Endothelial cell of umbilical vein (primary cell): Measurements from ENCODE around the gene RPS5.

ENCODE experiments used
- EZH2 ChIP-seq: IDR thresholded peaks from 2 replicates; pipeline ENCODE4 v1.6.1; 2012; ENCODE audit warnings: borderline replicate concordance, low read depth, mild to moderate bottlenecking, moderate library complexity, low read length, inconsistent platforms; ENCODE audit not compliant: severe bottlenecking
- GATA2 ChIP-seq: IDR thresholded peaks from 2 replicates; pipeline ENCODE4 v1.7.0; 2011; ENCODE audit warnings: low read depth, mild to moderate bottlenecking, moderate library complexity, mixed read lengths, low read length; ENCODE audit not compliant: insufficient read length, insufficient read depth
- JUN ChIP-seq: IDR thresholded peaks from 2 replicates; pipeline ENCODE4 v1.6.1; 2011; ENCODE audit warnings: borderline replicate concordance, low read depth; ENCODE audit not compliant: insufficient read length, insufficient read depth
- POLR2A ChIP-seq: IDR thresholded peaks from 2 replicates; pipeline ENCODE4 v1.6.1; 2012; ENCODE audit warnings: low read depth, mild to moderate bottlenecking, control low read depth, low read length
- POLR2AphosphoS5 ChIP-seq: IDR thresholded peaks from 2 replicates; pipeline ENCODE4 v1.6.1; 2012; ENCODE audit warnings: low read depth, mild to moderate bottlenecking, control low read depth, low read length, moderate library complexity; ENCODE audit not compliant: insufficient read depth
- TF ChIP-seq, protein P1 (sequence below), 2 donors: IDR thresholded peaks; 1 replicate in 1 of 2; 2 replicates in 1 of 2; pipeline ENCODE4 v1.5.1; 2011; ENCODE audit warnings: low read length in 2 of 2, mild to moderate bottlenecking in 2 of 2, moderate library complexity in 2 of 2, control low read depth in 1 of 2, inconsistent platforms in 1 of 2, low read depth in 1 of 2; ENCODE audit not compliant: insufficient read depth in 1 of 2; ENCODE audit errors: extremely low read depth in 1 of 2

DNA sequence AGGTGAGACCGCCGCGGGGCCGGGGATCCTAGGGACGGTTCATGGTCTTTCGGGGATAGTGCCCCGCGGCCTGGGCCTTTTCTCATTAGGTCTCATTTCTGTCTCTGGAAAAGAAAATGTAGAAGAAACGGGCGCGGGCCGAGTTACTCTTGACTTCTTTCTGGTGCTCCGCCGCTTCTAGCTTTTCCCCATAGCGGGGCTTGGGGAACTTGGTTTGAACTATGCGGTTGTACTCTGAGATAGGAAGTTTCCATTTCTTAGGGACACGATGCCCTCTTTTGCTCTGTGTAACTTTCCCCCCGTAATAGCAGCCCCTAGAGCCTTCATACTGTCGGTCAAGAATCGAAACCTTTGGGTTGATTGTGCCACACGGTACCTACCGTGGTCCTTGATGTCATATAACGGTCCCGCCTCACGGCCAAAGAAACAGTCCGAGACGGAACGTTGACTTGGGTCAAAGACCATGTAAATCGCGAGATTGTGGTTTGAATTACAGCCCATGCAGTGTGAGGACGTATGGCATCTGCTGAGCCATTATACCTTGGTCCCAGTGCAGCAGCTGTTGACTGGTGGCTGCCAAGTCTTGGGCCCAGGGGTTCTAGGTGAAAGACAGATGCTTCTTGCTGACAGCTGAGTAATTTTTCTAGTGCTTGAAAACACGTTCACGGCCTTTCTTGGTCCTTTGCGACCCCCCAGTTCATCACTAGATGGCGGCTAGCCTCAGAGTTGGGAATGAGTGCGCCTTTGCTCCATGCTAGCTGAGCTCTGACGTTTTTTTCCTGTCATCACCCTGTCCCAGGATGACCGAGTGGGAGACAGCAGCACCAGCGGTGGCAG, 487 bp downstream of the RPS5 start:
- TF ChIP-seq, protein P1, sequence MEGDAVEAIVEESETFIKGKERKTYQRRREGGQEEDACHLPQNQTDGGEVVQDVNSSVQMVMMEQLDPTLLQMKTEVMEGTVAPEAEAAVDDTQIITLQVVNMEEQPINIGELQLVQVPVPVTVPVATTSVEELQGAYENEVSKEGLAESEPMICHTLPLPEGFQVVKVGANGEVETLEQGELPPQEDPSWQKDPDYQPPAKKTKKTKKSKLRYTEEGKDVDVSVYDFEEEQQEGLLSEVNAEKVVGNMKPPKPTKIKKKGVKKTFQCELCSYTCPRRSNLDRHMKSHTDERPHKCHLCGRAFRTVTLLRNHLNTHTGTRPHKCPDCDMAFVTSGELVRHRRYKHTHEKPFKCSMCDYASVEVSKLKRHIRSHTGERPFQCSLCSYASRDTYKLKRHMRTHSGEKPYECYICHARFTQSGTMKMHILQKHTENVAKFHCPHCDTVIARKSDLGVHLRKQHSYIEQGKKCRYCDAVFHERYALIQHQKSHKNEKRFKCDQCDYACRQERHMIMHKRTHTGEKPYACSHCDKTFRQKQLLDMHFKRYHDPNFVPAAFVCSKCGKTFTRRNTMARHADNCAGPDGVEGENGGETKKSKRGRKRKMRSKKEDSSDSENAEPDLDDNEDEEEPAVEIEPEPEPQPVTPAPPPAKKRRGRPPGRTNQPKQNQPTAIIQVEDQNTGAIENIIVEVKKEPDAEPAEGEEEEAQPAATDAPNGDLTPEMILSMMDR (IDR thresholded peaks at IDR 0.05; ENCODE audit: extremely low read depth in 1 of 2, insufficient read depth in 1 of 2, low read depth in 1 of 2, low read length in 2 of 2): no peak
- TF ChIP-seq EZH2: no peak
- no peak for TF ChIP-seq POLR2A
- no peak for TF ChIP-seq GATA2
- no peak for TF ChIP-seq POLR2AphosphoS5
- TF ChIP-seq JUN: no peak
